Gastroesophageal sphincter (tissue), 4 donors: Measurements from ENCODE around the gene MIDN. TPM values are rescaled to one million over a fixed set of nuclear protein-coding genes. Genes with fewer than 3 reads are reported as not detected.

ENCODE experiments used
- ATAC-seq: fragments of 150-250 bp; one replicate; pipeline ENCODE4 v1.9.1; 2016; ENCODE audit warnings: mild to moderate bottlenecking, moderate library complexity
- H3K27ac ChIP-seq, 4 donors: fragments of 200-600 bp; sonication (generic) in 3 of 4; 1 replicate in 3 of 4; 2 replicates in 1 of 4; pipeline ENCODE4 v1.5.1; 2016 to 2019
- H3K27me3 ChIP-seq: fragments of 200-600 bp; sonication (generic); one replicate; pipeline ENCODE4 v1.5.1; 2019
- H3K36me3 ChIP-seq, 2 donors: fragments of 200-600 bp; sonication (generic); one replicate each; pipeline ENCODE4 v1.5.1; 2019; ENCODE audit warnings: control low read depth in 1 of 2
- H3K4me1 ChIP-seq, 3 donors: fragments of 200-600 bp; sonication (generic); 1 replicate in 2 of 3; 2 replicates in 1 of 3; pipeline ENCODE4 v1.5.1; 2016 to 2019; ENCODE audit warnings: control low read depth in 2 of 3
- H3K4me3 ChIP-seq, 2 donors: fragments of 200-600 bp; sonication (generic); one replicate each; pipeline ENCODE4 v1.5.1; 2019; ENCODE audit warnings: mild to moderate bottlenecking in 1 of 2, moderate library complexity in 1 of 2
- H3K9me3 ChIP-seq, 3 donors: fragments of 200-600 bp; sonication (generic); one replicate each; pipeline ENCODE4 v1.5.1; 2017 to 2019; ENCODE audit warnings: control low read depth in 2 of 3
- CTCF ChIP-seq, 4 experiments: fragments of 200-600 bp in 2 of 4; fragments of 450-650 bp in 2 of 4; sonication (generic) in 1 of 4; IDR thresholded peaks; one replicate each; pipeline ENCODE4 v1.5.1; 2017 to 2019; ENCODE audit warnings: antibody characterized with exemption in 4 of 4, mild to moderate bottlenecking in 2 of 4, moderate library complexity in 2 of 4
- EP300 ChIP-seq: sonication (generic); formaldehyde crosslinking; IDR thresholded peaks from one replicate; pipeline ENCODE4 v1.6.1; 2017; ENCODE audit warnings: antibody characterized with exemption, mild to moderate bottlenecking
- POLR2A ChIP-seq, 2 donors: fragments of 450-650 bp; IDR thresholded peaks; one replicate each; pipeline ENCODE4 v1.6.1; 2017; ENCODE audit warnings: antibody characterized with exemption in 2 of 2, mild to moderate bottlenecking in 2 of 2, moderate library complexity in 1 of 2
- POLR2AphosphoS5 ChIP-seq: sonication (generic); formaldehyde crosslinking; IDR thresholded peaks from one replicate; pipeline ENCODE4 v1.6.1; 2017; ENCODE audit warnings: antibody characterized with exemption
- WGBS, 2 donors: methylation state at CpG; one replicate each; pipeline ENCODE4 v1.1.5; 2018; ENCODE audit warnings: low coverage in 1 of 2; 5-methylcytosine and 5-hydroxymethylcytosine counted together
- total RNA-seq, 4 donors: library from RNA; depleted of rRNA; stranded (reverse); fragments of >200 nt; gene quantifications; one replicate each; pipeline ENCODE4 v1.1.0, GENCODE V29; 2016

MIDN gene
- total RNA-seq, 4 donors from 2014 or later: 20.0 to 40.1 (median 24.2) TPM

DNA sequence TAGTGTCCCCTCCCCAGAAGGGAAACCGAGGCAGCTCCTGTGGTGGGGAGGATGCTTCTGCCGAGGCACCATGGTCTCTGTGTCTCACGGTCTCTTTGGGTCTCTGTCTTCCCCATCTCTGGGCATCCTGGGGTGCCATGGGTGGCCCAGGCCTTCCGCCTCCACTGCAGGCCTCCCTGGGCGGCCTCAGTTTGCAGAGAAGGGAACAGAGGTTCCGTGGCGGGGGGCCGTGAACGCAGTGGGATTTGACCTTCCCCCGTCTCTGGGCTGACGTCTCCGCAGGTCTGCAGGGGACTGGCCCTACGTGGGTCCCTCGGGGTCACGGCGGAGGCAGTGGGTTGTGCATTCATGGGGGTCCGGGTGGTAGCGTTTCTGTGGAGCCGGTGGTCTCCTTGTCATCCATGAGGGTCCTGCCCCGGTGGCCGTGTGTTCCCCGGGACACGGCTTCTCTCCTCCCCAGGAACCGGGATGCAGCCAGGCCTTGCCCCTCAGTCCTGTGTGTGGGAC, 41.9 kb downstream of the MIDN start:
- H3K4me3 ChIP-seq: no peak overlapping the region
- no peak overlapping the region for H3K27ac ChIP-seq
- H3K9me3 ChIP-seq: no peaks in the 10 kb centered on the region
- TF ChIP-seq POLR2AphosphoS5 (no peak), CTCF (IDR thresholded peaks at IDR 0.05) (no peak)
- H3K36me3 ChIP-seq: no peaks in the 10 kb centered on the region
- peaks cover 97% of the 10 kb centered on the region for H3K27me3 ChIP-seq
- no CpG with 5 or more reads among the region's 24 CpGs for WGBS, 2 donors
- peaks cover 0 to 30% (median 6%) of the 10 kb centered on the region in 3 donors for H3K4me1 ChIP-seq
- no peak for ATAC-seq

DNA sequence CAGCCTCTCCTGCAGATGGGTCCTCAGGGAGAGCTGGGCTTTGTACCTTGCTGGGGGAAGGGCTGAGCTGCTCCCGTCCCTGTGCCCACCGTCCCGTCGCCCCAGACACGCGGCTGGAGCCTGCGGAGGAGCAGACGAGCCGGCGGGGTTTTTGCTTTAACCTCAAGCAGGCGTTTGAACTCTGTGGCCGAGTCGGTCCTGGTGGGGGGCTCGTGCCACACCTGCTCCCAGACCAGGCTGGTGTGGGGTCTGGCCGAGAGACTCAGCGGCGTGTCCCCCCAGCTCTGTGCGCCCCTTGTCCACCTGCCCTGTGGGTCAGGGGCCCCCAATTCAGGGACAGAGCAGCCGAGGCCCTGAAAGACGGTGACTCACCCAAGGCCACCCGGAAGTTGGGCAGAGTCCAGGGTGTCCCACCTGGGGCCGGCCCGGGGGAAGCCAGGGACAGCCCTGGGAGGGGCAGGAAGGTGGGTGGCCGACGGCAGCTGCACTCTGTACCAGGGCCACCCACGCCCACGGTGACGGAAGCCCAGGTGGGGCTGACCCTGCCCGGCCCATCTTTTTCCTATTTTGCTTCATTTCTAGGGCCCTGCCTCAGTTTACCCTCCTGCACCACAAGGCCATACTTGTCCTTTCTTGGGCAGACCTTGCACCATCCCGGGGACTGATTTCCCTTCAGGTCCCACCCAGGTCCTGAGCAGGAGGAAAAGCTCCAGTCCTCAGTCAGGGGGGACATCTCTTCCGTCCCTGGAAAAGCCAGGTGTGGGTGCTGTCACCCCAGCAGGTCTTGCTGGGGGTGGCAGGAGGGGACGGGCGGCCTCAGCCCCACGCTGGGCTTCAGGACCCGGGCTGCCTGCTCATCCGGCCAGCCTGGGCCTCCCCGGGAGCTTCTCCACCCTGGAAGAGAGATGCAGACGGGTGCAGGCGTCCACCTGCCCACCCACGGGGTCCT, 42.6 kb downstream of the MIDN start:
- no peak overlapping the region for H3K27ac ChIP-seq
- no peak overlapping the region for H3K4me3 ChIP-seq
- H3K27me3 ChIP-seq: peaks cover 100% of the 10 kb centered on the region
- H3K4me1 ChIP-seq: peaks cover 0 to 33% (median 12%) of the 10 kb centered on the region in 3 donors
- H3K9me3 ChIP-seq: no peaks in the 10 kb centered on the region
- no peak for TF ChIP-seq POLR2A (IDR thresholded peaks at IDR 0.05)
- no peak for TF ChIP-seq EP300
- TF ChIP-seq POLR2AphosphoS5: no peak
- no peak for TF ChIP-seq CTCF (IDR thresholded peaks at IDR 0.05)
- H3K36me3 ChIP-seq: no peaks in the 10 kb centered on the region
- ATAC-seq: no peak
- WGBS, 2 donors: 82% methylated on average over 7 of the region's 40 CpGs; no CpG with 5 or more reads in 1 of the 2 donors

- H3K9me3 ChIP-seq: no peaks in the 10 kb centered on the region
- 18% methylated on average over 7 of the region's 25 CpGs; no CpG with 5 or more reads in 1 of the 2 donors for WGBS, 2 donors
- no peak overlapping the region for H3K4me3 ChIP-seq
- H3K27me3 ChIP-seq: peaks cover 98% of the 10 kb centered on the region
- no peak for ATAC-seq
- no peak overlapping the region for H3K27ac ChIP-seq
- H3K36me3 ChIP-seq: no peaks in the 10 kb centered on the region
- TF ChIP-seq EP300 (no peak), CTCF (IDR thresholded peaks at IDR 0.05) (no peak), POLR2A (IDR thresholded peaks at IDR 0.05) (no peak), POLR2AphosphoS5 (no peak)
- peaks cover 0 to 25% (median 9%) of the 10 kb centered on the region in 3 donors for H3K4me1 ChIP-seq
Measured at GRCh38 chr19:1291761-1292418, 43.5 kb downstream of the MIDN start.

- TF ChIP-seq CTCF (IDR thresholded peaks at IDR 0.05) (no peak), POLR2AphosphoS5 (no peak), EP300 (no peak), POLR2A (IDR thresholded peaks at IDR 0.05) (no peak)
- Histone ChIP-seq H3K27me3 (peaks cover 91% of the 10 kb centered on the region), H3K27ac (no peak overlapping the region), H3K36me3 (no peaks in the 10 kb centered on the region), H3K4me3 (no peak overlapping the region), H3K4me1 (peaks cover 0 to 19% (median 9%) of the 10 kb centered on the region in 3 donors), H3K9me3 (no peaks in the 10 kb centered on the region)
- ATAC-seq: no peak
- WGBS, 2 donors: 87 to 92% methylated on average over 6 to 9 of the region's 17 CpGs
Measured at GRCh38 chr19:1292419-1293151, 44.2 kb downstream of the MIDN start.
